Measurements from ENCODE around the gene CRADD.

The CRADD gene

GRCh38 chr12:93857991-93858447, 180.8 kb downstream of the CRADD start:
- no peak for DNase-seq (ENCODE audit: low read depth in 1 of 2, low spot score in 1 of 2)
- no peak overlapping the region for H3K4me3 ChIP-seq (replicated peaks; ENCODE audit: insufficient read depth, low read length)
- TF ChIP-seq GABPA (IDR thresholded peaks at IDR 0.05; ENCODE audit: low read depth) (no peak), SPI1 (IDR thresholded peaks at IDR 0.05; ENCODE audit: borderline replicate concordance, low read depth) (no peak), POLR2AphosphoS5 (IDR thresholded peaks at IDR 0.05; ENCODE audit: low read depth) (no peak)
- TF ChIP-seq, protein P1, sequence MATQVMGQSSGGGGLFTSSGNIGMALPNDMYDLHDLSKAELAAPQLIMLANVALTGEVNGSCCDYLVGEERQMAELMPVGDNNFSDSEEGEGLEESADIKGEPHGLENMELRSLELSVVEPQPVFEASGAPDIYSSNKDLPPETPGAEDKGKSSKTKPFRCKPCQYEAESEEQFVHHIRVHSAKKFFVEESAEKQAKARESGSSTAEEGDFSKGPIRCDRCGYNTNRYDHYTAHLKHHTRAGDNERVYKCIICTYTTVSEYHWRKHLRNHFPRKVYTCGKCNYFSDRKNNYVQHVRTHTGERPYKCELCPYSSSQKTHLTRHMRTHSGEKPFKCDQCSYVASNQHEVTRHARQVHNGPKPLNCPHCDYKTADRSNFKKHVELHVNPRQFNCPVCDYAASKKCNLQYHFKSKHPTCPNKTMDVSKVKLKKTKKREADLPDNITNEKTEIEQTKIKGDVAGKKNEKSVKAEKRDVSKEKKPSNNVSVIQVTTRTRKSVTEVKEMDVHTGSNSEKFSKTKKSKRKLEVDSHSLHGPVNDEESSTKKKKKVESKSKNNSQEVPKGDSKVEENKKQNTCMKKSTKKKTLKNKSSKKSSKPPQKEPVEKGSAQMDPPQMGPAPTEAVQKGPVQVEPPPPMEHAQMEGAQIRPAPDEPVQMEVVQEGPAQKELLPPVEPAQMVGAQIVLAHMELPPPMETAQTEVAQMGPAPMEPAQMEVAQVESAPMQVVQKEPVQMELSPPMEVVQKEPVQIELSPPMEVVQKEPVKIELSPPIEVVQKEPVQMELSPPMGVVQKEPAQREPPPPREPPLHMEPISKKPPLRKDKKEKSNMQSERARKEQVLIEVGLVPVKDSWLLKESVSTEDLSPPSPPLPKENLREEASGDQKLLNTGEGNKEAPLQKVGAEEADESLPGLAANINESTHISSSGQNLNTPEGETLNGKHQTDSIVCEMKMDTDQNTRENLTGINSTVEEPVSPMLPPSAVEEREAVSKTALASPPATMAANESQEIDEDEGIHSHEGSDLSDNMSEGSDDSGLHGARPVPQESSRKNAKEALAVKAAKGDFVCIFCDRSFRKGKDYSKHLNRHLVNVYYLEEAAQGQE (IDR thresholded peaks at IDR 0.05; ENCODE audit: insufficient replicate concordance, low read depth), result no peak
- TF ChIP-seq, protein P2, sequence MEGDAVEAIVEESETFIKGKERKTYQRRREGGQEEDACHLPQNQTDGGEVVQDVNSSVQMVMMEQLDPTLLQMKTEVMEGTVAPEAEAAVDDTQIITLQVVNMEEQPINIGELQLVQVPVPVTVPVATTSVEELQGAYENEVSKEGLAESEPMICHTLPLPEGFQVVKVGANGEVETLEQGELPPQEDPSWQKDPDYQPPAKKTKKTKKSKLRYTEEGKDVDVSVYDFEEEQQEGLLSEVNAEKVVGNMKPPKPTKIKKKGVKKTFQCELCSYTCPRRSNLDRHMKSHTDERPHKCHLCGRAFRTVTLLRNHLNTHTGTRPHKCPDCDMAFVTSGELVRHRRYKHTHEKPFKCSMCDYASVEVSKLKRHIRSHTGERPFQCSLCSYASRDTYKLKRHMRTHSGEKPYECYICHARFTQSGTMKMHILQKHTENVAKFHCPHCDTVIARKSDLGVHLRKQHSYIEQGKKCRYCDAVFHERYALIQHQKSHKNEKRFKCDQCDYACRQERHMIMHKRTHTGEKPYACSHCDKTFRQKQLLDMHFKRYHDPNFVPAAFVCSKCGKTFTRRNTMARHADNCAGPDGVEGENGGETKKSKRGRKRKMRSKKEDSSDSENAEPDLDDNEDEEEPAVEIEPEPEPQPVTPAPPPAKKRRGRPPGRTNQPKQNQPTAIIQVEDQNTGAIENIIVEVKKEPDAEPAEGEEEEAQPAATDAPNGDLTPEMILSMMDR (IDR thresholded peaks at IDR 0.05; ENCODE audit: insufficient read depth, low read length), result no peak
- H3K27ac ChIP-seq (replicated peaks), result no peak overlapping the region
- H3K27me3 ChIP-seq (ENCODE audit: insufficient read depth, poor library complexity, severe bottlenecking), result no peaks in the 10 kb centered on the region

DNA sequence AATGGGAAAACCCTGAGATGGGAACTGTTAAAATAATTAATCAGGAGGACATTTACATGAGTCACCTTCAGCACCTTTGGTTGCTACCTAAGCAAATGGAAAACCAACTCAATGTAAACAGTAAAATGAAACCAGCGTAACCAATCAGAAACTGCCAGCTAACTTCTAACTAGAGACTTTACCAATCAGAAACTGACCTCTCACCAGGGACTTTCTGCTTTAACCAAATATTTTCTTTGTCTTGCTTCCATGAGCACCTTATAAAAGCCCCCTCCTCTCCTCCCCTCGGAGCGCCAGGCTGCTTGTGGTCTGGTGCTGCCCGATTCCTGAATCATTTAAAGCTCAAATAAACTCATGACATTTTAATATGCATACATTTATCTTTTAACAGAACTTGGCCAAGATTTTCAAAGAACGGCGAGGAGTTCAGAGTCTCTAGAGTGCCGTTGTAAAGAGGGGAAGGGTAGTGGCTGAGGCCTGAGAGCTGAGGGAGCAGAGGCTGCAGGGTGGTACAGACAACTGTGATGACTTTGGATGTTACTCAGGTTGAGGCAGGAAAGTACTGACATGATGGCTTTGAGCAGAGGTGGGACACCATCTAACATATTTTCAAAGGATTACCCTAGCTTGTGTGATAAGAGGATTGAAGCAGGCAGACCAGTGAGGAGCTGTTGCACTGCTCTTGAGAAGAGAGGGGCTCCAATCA, 183.6 kb downstream of the CRADD start:
- no peak overlapping the region for H3K27ac ChIP-seq (replicated peaks)
- no peaks in the 10 kb centered on the region for H3K27me3 ChIP-seq (ENCODE audit: insufficient read depth, poor library complexity, severe bottlenecking)
- no peak overlapping the region for H3K4me3 ChIP-seq (replicated peaks; ENCODE audit: insufficient read depth, low read length)
- DNase-seq (ENCODE audit: low read depth in 1 of 2, low spot score in 1 of 2), result no peak
- TF ChIP-seq SPI1 (IDR thresholded peaks at IDR 0.05; ENCODE audit: borderline replicate concordance, low read depth) (no peak), GABPA (IDR thresholded peaks at IDR 0.05; ENCODE audit: low read depth) (no peak), POLR2AphosphoS5 (IDR thresholded peaks at IDR 0.05; ENCODE audit: low read depth) (no peak)

DNA sequence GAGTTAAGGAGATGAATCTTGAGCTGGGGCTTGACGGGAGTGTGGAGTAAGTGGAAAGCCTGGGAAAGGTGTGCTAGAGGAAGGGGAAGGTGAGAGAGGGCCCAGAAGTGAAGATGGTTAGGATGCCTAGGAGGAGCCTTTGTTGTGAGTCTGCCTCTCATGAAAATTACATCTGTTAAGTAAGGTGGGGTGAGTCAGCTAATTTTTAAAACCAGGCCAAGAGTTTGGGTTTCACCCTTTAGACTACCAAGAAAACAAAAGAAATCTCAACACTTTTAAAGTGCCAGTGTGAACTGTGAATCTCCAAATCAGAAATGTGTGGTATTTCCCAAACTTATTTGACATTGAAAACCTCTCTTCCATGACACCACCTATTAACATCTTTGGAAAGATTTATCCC, 185.2 kb downstream of the CRADD start:
- Histone ChIP-seq H3K4me3 (replicated peaks; ENCODE audit: insufficient read depth, low read length) (no peak overlapping the region), H3K27ac (replicated peaks) (no peak overlapping the region), H3K27me3 (ENCODE audit: insufficient read depth, poor library complexity, severe bottlenecking) (no peaks in the 10 kb centered on the region)
- no peak for DNase-seq (ENCODE audit: low read depth in 1 of 2, low spot score in 1 of 2)
- TF ChIP-seq SPI1 (IDR thresholded peaks at IDR 0.05; ENCODE audit: borderline replicate concordance, low read depth) (no peak), GABPA (IDR thresholded peaks at IDR 0.05; ENCODE audit: low read depth) (no peak), POLR2AphosphoS5 (IDR thresholded peaks at IDR 0.05; ENCODE audit: low read depth) (no peak)
- TF ChIP-seq, protein P1 (IDR thresholded peaks at IDR 0.05; ENCODE audit: insufficient replicate concordance, low read depth), result no peak
- TF ChIP-seq, protein P2 (IDR thresholded peaks at IDR 0.05; ENCODE audit: insufficient read depth, low read length), result no peak

GRCh38 chr12:93865751-93866150, 188.6 kb downstream of the CRADD start:
- Histone ChIP-seq H3K4me3 (replicated peaks; ENCODE audit: insufficient read depth, low read length) (no peak overlapping the region), H3K27ac (replicated peaks) (no peak overlapping the region), H3K27me3 (ENCODE audit: insufficient read depth, poor library complexity, severe bottlenecking) (no peaks in the 10 kb centered on the region)
- no peak for DNase-seq (ENCODE audit: low read depth in 1 of 2, low spot score in 1 of 2)
- TF ChIP-seq SPI1 (IDR thresholded peaks at IDR 0.05; ENCODE audit: borderline replicate concordance, low read depth) (no peak), GABPA (IDR thresholded peaks at IDR 0.05; ENCODE audit: low read depth) (no peak), POLR2AphosphoS5 (IDR thresholded peaks at IDR 0.05; ENCODE audit: low read depth) (no peak)
- TF ChIP-seq, protein P2 (IDR thresholded peaks at IDR 0.05; ENCODE audit: insufficient read depth, low read length), result no peak
- TF ChIP-seq, protein P1 (IDR thresholded peaks at IDR 0.05; ENCODE audit: insufficient replicate concordance, low read depth), result no peak
